Activated B cell treated with CpG ODN at 0.5 μM for 24 hours (primary cell): ENCODE data around the gene ZNF280C. TPM values are rescaled to one million over a fixed set of nuclear protein-coding genes. Genes with fewer than 3 reads are reported as not detected.
A peak's percentile ranks its signal among the peaks of the same experiment; 100 is the strongest.

Source experiments
- ATAC-seq: fragments of 200-7000 bp; cut with Tn5 transposase; one replicate; pipeline ENCODE4 v1.10.0; 2021; ENCODE audit warnings: low read depth, mild to moderate bottlenecking, moderate library complexity
- CTCF ChIA-PET: fragments of 350-600 bp; sonication (Branson Sonifier 250); formaldehyde crosslinking; loops from one replicate; lab custom pipeline; 2021; ENCODE audit warnings: antibody characterized with exemption; lab: Charles Lee
- POLR2A ChIA-PET: fragments of 350-600 bp; sonication (Branson Sonifier 250); formaldehyde crosslinking; loops from one replicate; lab custom pipeline; 2021; ENCODE audit warnings: antibody characterized with exemption; lab: Charles Lee
- DNase-seq: peaks from one replicate; pipeline ENCODE4 v3.0.0; 2022
- H3K27ac Mint-ChIP-seq: one replicate; pipeline ENCODE4 v1.8.0; 2020; ENCODE audit warnings: mixed read lengths
- H3K27me3 Mint-ChIP-seq: one replicate; pipeline ENCODE4 v1.8.0; 2021; ENCODE audit warnings: mixed read lengths
- H3K36me3 Mint-ChIP-seq: one replicate; pipeline ENCODE4 v1.8.0; 2021; ENCODE audit warnings: low read depth, mixed read lengths
- H3K4me1 Mint-ChIP-seq: one replicate; pipeline ENCODE4 v1.8.0; 2021; ENCODE audit warnings: mixed read lengths
- H3K4me3 Mint-ChIP-seq: one replicate; pipeline ENCODE4 v1.8.0; 2020; ENCODE audit warnings: mild to moderate bottlenecking, mixed read lengths
- H3K9me3 Mint-ChIP-seq: one replicate; pipeline ENCODE4 v1.8.0; 2020; ENCODE audit warnings: mixed read lengths
- CTCF ChIP-seq: fragments of 200-600 bp; IDR thresholded peaks from one replicate; pipeline ENCODE4 v1.8.0; 2022; ENCODE audit warnings: antibody characterized with exemption, mild to moderate bottlenecking
- intact Hi-C: fragments of 100-400 bp; cut with micrococcal nuclease; formaldehyde crosslinking; loops from one replicate; pipeline ENCODE4 v1.15.1; 2024
- total RNA-seq: library from RNA; stranded (reverse); gene quantifications from 2 replicates; pipeline ENCODE4 v1.2.3, GENCODE V29; 2022

The ZNF280C gene
- total RNA-seq = 6.9 and 9.1 TPM in 2 replicates

GRCh38 chrX:130268449-130269170 is at the start of gene ZNF280C:
Gene ZNF280C, minus strand, starts transcription at chrX:130268899. Its CDS starts 8,450 bp downstream, at chrX:130260449.
- no peak for TF ChIP-seq CTCF
- peak; percentile 80 for DNase-seq
- Mint-ChIP-seq H3K27me3 (no peaks in the 10 kb centered on the region), H3K36me3 (no peaks in the 10 kb centered on the region), H3K4me3 (peak within 1 kb of the TSS; percentile 86), H3K27ac (peak within 1 kb of the TSS; percentile 82), H3K4me1 (peaks cover 17% of the 10 kb centered on the region), H3K9me3 (peaks cover 2% of the 10 kb centered on the region)
- POLR2A ChIA-PET = interaction anchor here (0.7 to 1.4 kb wide), 3 partner anchors 67 to 133 kb away, joined by 3 to 8 read pairs (median 3); partner anchors contain the start of gene RBMX2
- ATAC-seq = peak; percentile 93
- CTCF ChIA-PET = no interaction called here
- intact Hi-C loops = loop anchor here (1.0 to 5.0 kb wide), 3 partner anchors 71 to 634 kb away; partner anchors contain the start of genes ENOX2, RBMX2 and SLC25A14

GRCh38 chrX:130304587-130305368 is 36.1 kb upstream of the ZNF280C start:
- ChIA-PET POLR2A (no interaction called here), CTCF (no interaction called here)
- H3K27me3 Mint-ChIP-seq = no peaks in the 10 kb centered on the region

GRCh38 chrX:130301977-130302376 is 33.3 kb upstream of the ZNF280C start:
- intact Hi-C loops = no loop called here
- no peak for ATAC-seq
- Mint-ChIP-seq H3K9me3 (no peaks in the 10 kb centered on the region), H3K27ac (no peak overlapping the region), H3K4me3 (no peak overlapping the region), H3K36me3 (no peaks in the 10 kb centered on the region), H3K27me3 (no peaks in the 10 kb centered on the region), H3K4me1 (no peaks in the 10 kb centered on the region)
- ChIA-PET CTCF (no interaction called here), POLR2A (no interaction called here)
- TF ChIP-seq CTCF = no peak
- no peak for DNase-seq

More at GRCh38 chrX:130304587-130305368, 36.1 kb upstream of the ZNF280C start:
- no peak for ATAC-seq
- Mint-ChIP-seq H3K27ac (no peak overlapping the region), H3K9me3 (no peaks in the 10 kb centered on the region), H3K4me1 (no peaks in the 10 kb centered on the region), H3K4me3 (no peak overlapping the region), H3K36me3 (no peaks in the 10 kb centered on the region)
- no peak for DNase-seq
- intact Hi-C loops = no loop called here
- TF ChIP-seq CTCF = no peak

- intact Hi-C loops = no loop called here
- no peaks in the 10 kb centered on the region for H3K27me3 Mint-ChIP-seq
- DNase-seq = no peak
- H3K27ac Mint-ChIP-seq = no peak overlapping the region
- CTCF ChIA-PET = no interaction called here
- no peak for ATAC-seq
- H3K4me3 Mint-ChIP-seq = no peak overlapping the region
- H3K9me3 Mint-ChIP-seq = no peaks in the 10 kb centered on the region
- TF ChIP-seq CTCF = no peak
- no peaks in the 10 kb centered on the region for H3K36me3 Mint-ChIP-seq
- H3K4me1 Mint-ChIP-seq = no peaks in the 10 kb centered on the region
- POLR2A ChIA-PET = no interaction called here
Observed at GRCh38 chrX:130301405-130301804, 32.7 kb upstream of the ZNF280C start.

GRCh38 chrX:130300010-130300282 is 31.2 kb upstream of the ZNF280C start:
- intact Hi-C loops = no loop called here
- Mint-ChIP-seq H3K4me1 (no peaks in the 10 kb centered on the region), H3K27ac (no peak overlapping the region), H3K4me3 (no peak overlapping the region), H3K27me3 (no peaks in the 10 kb centered on the region), H3K36me3 (no peaks in the 10 kb centered on the region), H3K9me3 (no peaks in the 10 kb centered on the region)
- ATAC-seq = no peak
- no peak for DNase-seq
- ChIA-PET POLR2A (no interaction called here), CTCF (no interaction called here)
- TF ChIP-seq CTCF = no peak
